Tibial artery (tissue), 4 donors: ENCODE measurements around the gene FCHSD2.

Source experiments
- DNase-seq, 2 donors: peaks; one replicate each; pipeline ENCODE4 v3.0.0-alpha.2; 2019
- H3K27ac ChIP-seq, 2 donors: fragments of 200-600 bp; sonication (generic) in 1 of 2; 1 replicate in 1 of 2; 2 replicates in 1 of 2; pipeline ENCODE4 v1.5.1; 2018 to 2019; ENCODE audit warnings: mild to moderate bottlenecking in 1 of 2
- H3K27me3 ChIP-seq, 2 donors: fragments of 200-600 bp; sonication (generic) in 1 of 2; one replicate each; pipeline versions ENCODE4 v1.5.1 to v1.6.0; 2016 to 2019
- H3K36me3 ChIP-seq, 3 donors: fragments of 200-600 bp; sonication (generic) in 2 of 3; one replicate each; pipeline ENCODE4 v1.5.1; 2016 to 2019; ENCODE audit warnings: mild to moderate bottlenecking in 2 of 3
- H3K4me1 ChIP-seq, 4 donors: fragments of 200-600 bp; sonication (generic) in 2 of 4; 1 replicate in 3 of 4; 2 replicates in 1 of 4; pipeline ENCODE4 v1.5.1; 2016 to 2019
- H3K4me3 ChIP-seq, 2 donors: fragments of 200-600 bp; sonication (generic) in 1 of 2; 1 replicate in 1 of 2; 2 replicates in 1 of 2; pipeline ENCODE4 v1.5.1; 2018 to 2019; ENCODE audit warnings: mild to moderate bottlenecking in 2 of 2
- H3K9me3 ChIP-seq, 3 donors: fragments of 200-600 bp; sonication (generic) in 1 of 3; one replicate each; pipeline ENCODE4 v1.5.1; 2016 to 2019
- intact Hi-C: fragments of 100-400 bp; cut with DNase I; formaldehyde crosslinking; loops from one replicate; pipeline ENCODE4 v1.15.0; 2023; ENCODE audit warnings: low total_unique reads
- TF ChIP-seq, protein P1 (sequence below), 2 experiments: fragments of 200-600 bp in 1 of 2; fragments of 450-650 bp in 1 of 2; IDR thresholded peaks; one replicate each; pipeline ENCODE4 v1.5.1; 2017 to 2019; ENCODE audit warnings: antibody characterized with exemption in 2 of 2, mild to moderate bottlenecking in 1 of 2, moderate library complexity in 1 of 2

FCHSD2 gene

DNA sequence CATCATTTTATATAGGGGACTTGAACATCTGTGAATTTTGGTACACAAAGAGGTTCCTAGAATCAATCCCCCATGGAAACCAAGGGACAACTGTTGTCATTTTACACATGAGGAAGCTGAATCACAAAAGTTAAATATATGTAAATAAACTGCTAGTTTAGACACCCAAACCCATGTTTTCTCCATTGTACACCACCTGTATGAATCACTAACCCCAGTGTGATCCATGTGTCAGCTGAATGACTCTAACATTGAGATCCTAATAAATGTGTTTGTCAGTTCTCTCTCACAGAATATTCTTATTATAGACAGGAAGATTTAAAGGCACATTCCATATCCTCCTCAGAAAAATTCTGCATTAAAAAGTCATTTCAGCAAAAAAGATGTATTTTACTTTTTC is 244.6 kb downstream of the FCHSD2 start:
- intact Hi-C loops, result no loop called here
- TF ChIP-seq, protein P1, sequence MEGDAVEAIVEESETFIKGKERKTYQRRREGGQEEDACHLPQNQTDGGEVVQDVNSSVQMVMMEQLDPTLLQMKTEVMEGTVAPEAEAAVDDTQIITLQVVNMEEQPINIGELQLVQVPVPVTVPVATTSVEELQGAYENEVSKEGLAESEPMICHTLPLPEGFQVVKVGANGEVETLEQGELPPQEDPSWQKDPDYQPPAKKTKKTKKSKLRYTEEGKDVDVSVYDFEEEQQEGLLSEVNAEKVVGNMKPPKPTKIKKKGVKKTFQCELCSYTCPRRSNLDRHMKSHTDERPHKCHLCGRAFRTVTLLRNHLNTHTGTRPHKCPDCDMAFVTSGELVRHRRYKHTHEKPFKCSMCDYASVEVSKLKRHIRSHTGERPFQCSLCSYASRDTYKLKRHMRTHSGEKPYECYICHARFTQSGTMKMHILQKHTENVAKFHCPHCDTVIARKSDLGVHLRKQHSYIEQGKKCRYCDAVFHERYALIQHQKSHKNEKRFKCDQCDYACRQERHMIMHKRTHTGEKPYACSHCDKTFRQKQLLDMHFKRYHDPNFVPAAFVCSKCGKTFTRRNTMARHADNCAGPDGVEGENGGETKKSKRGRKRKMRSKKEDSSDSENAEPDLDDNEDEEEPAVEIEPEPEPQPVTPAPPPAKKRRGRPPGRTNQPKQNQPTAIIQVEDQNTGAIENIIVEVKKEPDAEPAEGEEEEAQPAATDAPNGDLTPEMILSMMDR (IDR thresholded peaks at IDR 0.05), result no peak
- peaks cover 0 to 10% (median 7%) of the 10 kb centered on the region in 3 donors for H3K36me3 ChIP-seq
- no peak for DNase-seq
- H3K4me3 ChIP-seq, result no peak overlapping the region
- no peaks in the 10 kb centered on the region for H3K9me3 ChIP-seq
- H3K27me3 ChIP-seq, result no peaks in the 10 kb centered on the region
- no peaks in the 10 kb centered on the region for H3K4me1 ChIP-seq
- no peak overlapping the region for H3K27ac ChIP-seq

DNA sequence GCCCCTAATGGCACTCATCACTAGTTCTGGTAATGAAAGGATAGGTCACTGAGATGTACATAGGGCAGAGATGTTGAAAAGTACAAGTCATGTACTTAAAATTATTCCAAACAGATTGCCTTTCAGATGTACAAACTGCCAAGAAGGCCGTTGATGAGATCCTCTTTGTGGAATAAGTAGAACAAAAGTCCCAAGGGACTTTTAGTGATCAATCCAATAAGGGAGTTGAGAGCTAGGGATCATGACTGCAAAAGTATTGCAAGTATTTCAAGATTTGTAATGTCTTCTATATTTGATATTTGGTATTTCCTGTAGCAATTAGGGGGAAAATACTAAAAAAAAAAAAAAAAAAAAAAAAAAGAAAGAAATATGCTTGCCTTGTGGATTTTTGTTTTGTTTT is 245.7 kb downstream of the FCHSD2 start:
- H3K4me3 ChIP-seq, result no peak overlapping the region
- no peaks in the 10 kb centered on the region for H3K27me3 ChIP-seq
- no peak overlapping the region for H3K27ac ChIP-seq
- no peaks in the 10 kb centered on the region for H3K4me1 ChIP-seq
- intact Hi-C loops, result no loop called here
- H3K9me3 ChIP-seq, result no peaks in the 10 kb centered on the region
- no peak for DNase-seq
- H3K36me3 ChIP-seq, result no peaks in the 10 kb centered on the region
- TF ChIP-seq, protein P1 (IDR thresholded peaks at IDR 0.05), result no peak

DNA sequence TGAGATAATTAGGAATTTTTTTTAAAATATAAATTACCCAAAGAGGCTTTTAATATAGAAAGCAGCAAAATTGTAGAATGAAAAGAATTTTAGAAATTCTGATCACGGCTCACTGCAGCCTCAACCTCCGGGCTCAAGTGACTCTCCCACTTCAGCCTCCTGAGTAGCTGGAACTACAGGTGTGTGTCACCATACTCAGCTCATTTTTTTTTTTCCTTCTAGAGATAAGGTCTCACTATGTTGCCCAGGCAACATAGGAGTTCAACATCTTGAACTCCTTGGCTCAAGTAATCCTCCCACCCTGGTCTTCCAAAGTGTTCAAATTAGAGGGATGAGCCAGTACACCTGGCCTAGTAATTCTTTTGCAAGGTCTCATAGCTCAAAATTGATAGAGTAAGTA is 251.2 kb downstream of the FCHSD2 start:
- Histone ChIP-seq H3K27me3 (no peaks in the 10 kb centered on the region), H3K4me3 (no peak overlapping the region), H3K27ac (no peak overlapping the region), H3K4me1 (no peaks in the 10 kb centered on the region), H3K9me3 (no peaks in the 10 kb centered on the region), H3K36me3 (peaks cover 27 to 41% (median 32%) of the 10 kb centered on the region in 3 donors)
- intact Hi-C loops, result no loop called here
- TF ChIP-seq, protein P1 (IDR thresholded peaks at IDR 0.05), result no peak
- DNase-seq, result no peak

DNA sequence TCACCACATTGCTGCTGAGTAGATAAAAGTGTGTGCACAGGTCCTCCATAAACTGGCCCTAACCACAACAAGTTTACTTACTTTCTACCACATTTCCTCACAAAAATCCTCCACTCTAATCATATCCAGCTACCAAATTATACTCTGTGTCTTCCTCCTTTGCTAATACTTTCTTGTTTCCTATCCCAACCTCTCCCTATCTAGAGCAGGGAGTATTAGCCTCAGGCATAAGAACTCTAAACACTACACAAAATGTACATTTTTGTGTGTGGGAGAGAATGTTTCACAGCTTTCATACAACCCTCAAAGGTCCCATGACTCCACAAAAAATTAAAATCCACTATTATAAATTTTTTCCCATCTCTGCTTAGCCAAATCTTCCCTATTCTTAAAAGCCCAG is 255.5 kb downstream of the FCHSD2 start:
- no peak for DNase-seq
- intact Hi-C loops, result no loop called here
- TF ChIP-seq, protein P1 (IDR thresholded peaks at IDR 0.05), result no peak
- Histone ChIP-seq H3K9me3 (no peaks in the 10 kb centered on the region), H3K27ac (peak overlapping the region in 1 of 2 donors; percentile 26), H3K27me3 (no peaks in the 10 kb centered on the region), H3K36me3 (peaks cover 29 to 53% (median 42%) of the 10 kb centered on the region in 3 donors), H3K4me3 (no peak overlapping the region), H3K4me1 (no peaks in the 10 kb centered on the region)

DNA sequence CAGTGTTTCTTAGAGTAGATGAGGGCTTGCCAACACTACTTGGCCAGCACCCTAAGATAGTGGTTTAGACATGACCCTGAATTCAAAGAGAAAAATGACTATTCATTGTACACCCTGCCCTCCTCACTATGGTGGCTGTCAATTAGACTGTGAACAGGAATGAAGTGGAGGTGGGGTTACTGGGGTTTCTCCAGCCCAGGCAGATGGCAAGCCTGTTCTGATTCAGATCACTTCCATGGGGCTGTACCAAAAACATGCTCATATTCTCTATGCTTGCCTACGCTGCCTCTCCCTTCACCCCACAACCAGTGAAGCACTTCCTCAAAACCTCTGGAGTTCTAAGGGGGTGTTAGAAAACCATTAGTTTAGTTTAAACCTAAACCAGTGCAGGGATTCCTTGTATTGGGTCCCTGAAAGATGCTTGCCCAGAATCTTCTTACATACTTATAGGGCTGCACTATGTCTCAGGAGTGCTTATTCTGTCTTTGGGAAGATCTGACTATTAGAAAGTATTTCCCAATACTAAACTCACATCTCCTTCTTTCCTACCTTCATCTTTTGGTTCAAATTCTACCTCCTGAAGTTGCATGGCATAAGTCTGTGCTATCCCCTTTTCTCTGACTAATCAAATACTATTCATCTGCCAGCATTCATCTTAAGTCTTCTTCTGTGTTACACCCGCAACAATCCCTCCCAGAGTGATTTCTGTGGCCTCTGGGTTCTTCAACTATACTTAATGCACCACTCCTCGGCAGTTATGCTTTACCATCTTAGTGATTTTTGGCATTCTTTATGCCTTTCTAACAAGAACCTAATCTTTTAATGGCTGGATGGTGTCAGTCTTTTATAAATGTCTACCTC is 256.1 kb downstream of the FCHSD2 start:
- H3K27ac ChIP-seq, result peak overlapping the region in 1 of 2 donors; percentile 26
- peaks cover 29 to 54% (median 42%) of the 10 kb centered on the region in 3 donors for H3K36me3 ChIP-seq

More for the DNA sequence above, 256.1 kb downstream of the FCHSD2 start:
- no peaks in the 10 kb centered on the region for H3K4me1 ChIP-seq
- H3K4me3 ChIP-seq, result no peak overlapping the region
- no peaks in the 10 kb centered on the region for H3K27me3 ChIP-seq
- no peak for DNase-seq
- TF ChIP-seq, protein P1 (IDR thresholded peaks at IDR 0.05), result no peak
- no peaks in the 10 kb centered on the region for H3K9me3 ChIP-seq
- intact Hi-C loops, result no loop called here
